Stimulated activated CD8-positive, alpha-beta memory T cell treated with anti-CD3 and anti-CD28 coated beads, Interleukin-7, amount 100 ng/mL, for 48 hours (primary cell): Measurements from ENCODE around the gene PPP2R2B.

Experiments used
- DNase-seq, 2 donors: peaks; one replicate each; pipeline ENCODE4 v3.0.0-alpha.2; 2020; ENCODE audit warnings: low read depth in 1 of 2; ENCODE audit errors: extremely low read depth in 1 of 2

The PPP2R2B gene

GRCh38 chr5:146828385-146828784 is 50.2 kb downstream of the PPP2R2B start:
- no peak for DNase-seq

GRCh38 chr5:146827901-146828300 is 50.7 kb downstream of the PPP2R2B start:
- DNase-seq = no peak

DNA sequence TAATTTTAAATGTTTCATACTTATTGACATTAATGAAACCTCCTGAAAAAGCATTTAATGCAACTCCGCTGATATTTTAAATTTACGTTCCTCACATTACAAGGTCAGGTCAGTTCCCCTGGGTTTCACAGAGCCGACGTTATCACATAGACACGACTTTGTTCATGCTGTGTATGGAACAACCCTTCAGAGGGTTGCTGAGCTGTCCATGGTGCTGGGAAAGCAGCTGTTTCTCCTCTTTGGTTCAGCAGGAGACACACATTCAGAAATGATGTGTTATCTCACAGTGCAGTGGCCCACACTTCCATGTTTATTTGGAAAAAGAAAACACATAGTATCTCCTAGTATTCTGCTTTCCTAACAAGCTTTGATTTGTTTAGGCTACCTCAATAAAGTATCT is 53.5 kb downstream of the PPP2R2B start:
- DNase-seq = no peak

- DNase-seq = no peak
These were observed 56.8 kb downstream of the PPP2R2B start for GRCh38 chr5:146821732-146822131.

DNA sequence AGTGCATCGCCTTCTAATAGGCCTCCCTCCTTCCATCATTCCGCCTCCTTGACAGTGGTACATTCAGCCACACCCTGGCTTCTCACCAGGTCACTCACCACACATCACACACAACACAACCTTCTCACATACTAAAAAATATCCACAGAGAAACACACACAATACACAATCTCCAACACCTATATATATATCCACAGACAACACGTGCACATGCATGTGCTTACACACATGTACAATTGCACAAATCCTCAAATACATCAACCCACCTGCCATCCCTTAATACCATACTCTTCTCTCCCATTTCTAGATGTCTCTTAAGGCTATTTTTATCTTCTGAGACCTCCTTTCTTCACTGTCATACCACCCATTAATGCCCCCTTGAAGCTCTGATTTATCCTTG is 57.6 kb downstream of the PPP2R2B start:
- DNase-seq = no peak

- DNase-seq = no peak
These were observed 59.7 kb downstream of the PPP2R2B start for GRCh38 chr5:146818822-146819221.

DNA sequence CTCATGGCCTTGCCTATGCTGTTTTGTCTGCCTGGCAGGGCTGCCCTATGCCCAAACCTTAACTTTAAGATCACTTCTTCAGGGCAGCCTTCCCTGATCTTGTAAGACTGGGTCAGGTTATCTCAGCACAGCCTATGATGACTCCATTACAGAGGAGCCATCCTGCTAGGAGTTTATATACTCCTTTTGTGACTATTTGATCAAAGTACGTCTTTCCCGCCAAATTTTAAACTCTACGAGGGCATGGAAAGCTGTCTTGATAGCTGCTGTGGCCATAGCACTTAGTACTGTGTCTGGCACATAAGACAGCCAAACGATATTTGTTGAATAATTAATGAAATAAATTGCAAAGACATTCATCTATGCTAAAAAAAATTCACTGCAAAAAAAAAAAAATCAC is 60.6 kb downstream of the PPP2R2B start:
- no peak for DNase-seq

GRCh38 chr5:146816775-146817387 is 61.7 kb downstream of the PPP2R2B start:
- no peak for DNase-seq

GRCh38 chr5:146815411-146815810 is 63.1 kb downstream of the PPP2R2B start:
- no peak for DNase-seq

DNA sequence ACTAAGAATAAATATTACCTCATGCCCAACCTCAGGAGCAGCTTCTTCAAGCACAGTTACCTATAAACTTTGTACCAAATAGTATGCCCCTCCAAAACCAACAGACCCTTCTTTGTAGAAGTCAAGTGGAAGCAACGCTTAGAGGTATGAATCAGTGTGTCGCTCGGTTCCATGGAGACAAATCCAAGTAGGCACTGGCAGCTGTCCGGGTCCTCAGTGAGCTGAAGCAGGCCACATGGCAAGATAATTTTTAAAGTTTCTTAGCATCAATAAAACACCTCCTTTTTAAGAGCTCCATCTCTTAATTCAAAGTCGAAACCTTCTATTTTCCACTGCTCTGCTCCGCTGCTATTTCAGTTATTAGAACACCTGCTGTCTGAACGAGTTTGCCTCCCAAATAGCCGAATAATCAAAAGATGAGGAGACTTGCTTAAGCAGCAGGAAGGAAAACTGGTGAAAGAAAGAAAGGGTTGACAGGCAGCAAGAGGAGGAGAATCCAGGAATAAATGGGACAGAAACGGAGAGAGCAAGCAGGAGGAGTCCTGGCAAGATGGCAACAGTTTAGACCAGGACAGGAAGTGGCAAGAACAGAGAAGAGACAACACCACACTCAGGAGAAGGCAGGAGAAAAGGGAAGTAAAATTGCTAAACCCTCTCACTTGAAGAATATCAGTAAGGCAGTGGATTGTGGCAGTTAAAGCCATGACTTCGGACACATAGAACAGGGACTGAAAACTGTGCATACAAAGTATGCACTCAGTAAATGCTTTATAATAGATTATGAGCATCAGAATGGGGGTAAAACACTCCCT is 65.0 kb downstream of the PPP2R2B start:
- no peak for DNase-seq

DNA sequence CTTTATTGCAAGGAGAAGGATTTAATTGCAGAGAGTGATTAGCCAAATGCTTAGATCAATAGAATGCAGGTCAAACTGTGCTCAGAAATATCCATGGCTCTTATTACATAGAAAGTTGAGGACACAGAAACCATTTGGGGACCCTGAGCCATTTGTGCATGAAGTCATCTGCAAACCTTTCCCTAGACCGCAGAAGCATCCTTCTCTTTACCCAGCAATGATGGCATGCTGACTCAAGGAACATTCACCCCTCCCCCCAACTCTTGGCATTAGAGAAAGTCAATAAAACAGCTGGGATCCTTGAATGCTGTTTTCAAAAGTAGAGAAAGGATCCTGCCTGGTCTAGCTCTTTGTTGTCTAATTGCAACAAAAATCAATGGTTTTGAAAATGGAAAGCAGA is 73.5 kb downstream of the PPP2R2B start:
- DNase-seq = no peak

DNA sequence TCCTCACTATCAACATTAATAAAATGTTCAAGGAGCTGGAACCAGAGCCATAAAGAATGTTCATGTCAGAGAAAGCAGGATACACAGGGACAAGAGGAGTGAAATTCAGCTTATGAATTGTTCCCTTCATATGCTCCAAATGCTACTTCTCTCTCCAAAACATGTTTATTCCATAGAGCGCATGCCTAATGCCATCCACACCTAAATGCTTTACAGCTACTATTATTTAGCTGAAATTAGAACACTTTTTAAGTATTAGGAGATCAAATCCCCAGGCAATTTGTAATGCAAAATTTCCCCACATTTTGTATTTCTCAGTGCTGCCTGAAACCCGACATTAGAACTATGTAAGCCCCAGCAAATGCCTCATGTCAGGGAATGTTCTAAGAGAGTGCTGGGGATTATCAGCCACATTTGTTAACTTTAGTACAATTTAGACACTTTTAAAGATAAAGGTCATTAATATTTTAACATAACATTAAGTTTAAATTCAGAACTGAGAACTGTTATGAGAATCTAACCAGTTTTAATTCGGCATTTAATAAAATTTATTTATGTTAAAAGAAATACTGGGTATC is 75.5 kb downstream of the PPP2R2B start:
- no peak for DNase-seq

DNA sequence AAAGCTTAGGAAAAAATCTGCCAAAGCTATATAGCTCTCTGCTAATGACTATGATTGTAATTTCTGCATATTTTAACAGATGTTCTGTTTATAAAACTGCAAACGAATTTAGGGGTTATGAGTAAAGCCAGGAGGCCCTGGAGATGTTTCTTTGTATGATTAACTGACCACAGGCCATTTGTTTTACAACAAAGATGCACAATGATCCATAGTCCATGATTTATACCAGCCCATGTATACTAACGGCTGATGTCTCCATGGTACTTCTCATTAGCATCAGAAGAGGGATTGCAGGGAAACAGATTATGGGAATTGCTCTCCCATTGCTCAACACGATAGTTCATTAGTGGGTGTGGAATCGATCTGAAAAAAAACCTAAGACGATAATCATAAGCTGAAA is 78.9 kb downstream of the PPP2R2B start:
- no peak for DNase-seq

GRCh38 chr5:146799231-146799630 is 79.3 kb downstream of the PPP2R2B start:
- no peak for DNase-seq

- DNase-seq = no peak
These were observed 80.9 kb downstream of the PPP2R2B start for GRCh38 chr5:146797658-146798057.

- DNase-seq = no peak
These were observed 81.6 kb downstream of the PPP2R2B start for GRCh38 chr5:146796911-146797310.

DNA sequence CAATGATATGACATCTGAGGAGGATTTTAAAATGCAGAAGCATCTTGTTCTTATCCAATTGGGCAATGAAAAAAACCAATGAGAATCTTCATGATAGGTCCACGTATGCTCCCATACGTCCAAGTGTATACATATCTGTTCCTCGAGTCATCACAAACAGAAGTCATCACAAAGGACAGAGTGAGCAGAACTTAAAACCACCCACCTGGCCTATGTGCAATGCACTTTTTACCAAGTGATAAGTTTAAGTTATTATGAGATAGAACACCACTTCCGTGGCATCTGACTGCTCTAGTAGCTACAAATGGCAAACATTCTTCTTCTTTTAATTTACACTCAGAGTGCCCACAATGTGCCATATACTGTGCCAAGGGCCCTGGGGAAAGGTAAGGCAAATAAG is 82.4 kb downstream of the PPP2R2B start:
- no peak for DNase-seq

- no peak for DNase-seq
These were observed 84.1 kb downstream of the PPP2R2B start for GRCh38 chr5:146794326-146795029.

GRCh38 chr5:146793709-146794108 is 84.8 kb downstream of the PPP2R2B start:
- no peak for DNase-seq

DNA sequence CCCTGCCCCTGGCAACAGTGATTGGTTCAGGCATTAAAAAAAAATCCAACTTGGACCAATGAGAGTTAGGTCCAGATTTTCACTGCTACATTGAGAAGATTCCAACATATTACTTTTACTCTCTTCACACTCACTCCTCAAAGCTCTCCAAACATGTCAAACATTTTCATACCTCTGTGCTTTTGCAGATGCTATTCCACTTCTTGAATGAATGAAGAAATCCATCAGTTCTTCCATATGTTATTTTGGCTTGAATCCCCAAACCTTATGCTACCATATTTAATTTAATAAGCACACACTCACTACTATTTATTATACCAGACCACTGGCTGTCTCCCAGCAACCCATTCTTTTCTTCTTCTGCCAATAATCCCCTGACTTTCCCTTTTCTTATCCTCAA is 87.1 kb downstream of the PPP2R2B start:
- DNase-seq = no peak
